Lower leg skin (tissue), 3 donors: ENCODE results near the gene RNF20.

Experiments
- CTCF ChIP-seq, 3 donors: fragments of 450-650 bp; IDR thresholded peaks; one replicate each; pipeline ENCODE4 v1.5.1; 2016; ENCODE audit warnings: antibody characterized with exemption in 3 of 3, mild to moderate bottlenecking in 3 of 3, moderate library complexity in 2 of 3
- POLR2A ChIP-seq, 2 donors: fragments of 450-650 bp; IDR thresholded peaks; one replicate each; pipeline ENCODE4 v1.6.1; 2016 to 2017; ENCODE audit warnings: antibody characterized with exemption in 2 of 2, mild to moderate bottlenecking in 1 of 2, moderate library complexity in 1 of 2

GRCh38 chr9:101582553-101582952 lies 48.9 kb downstream of the RNF20 start:
- TF ChIP-seq POLR2A (IDR thresholded peaks at IDR 0.05), result no peak
- no peak for TF ChIP-seq CTCF (IDR thresholded peaks at IDR 0.05)
